Uterus (tissue), 2 donors: ENCODE data around the gene CLSTN2.

Experiments used
- POLR2A ChIP-seq, 2 donors: fragments of 450-650 bp; IDR thresholded peaks; one replicate each; pipeline ENCODE4 v1.6.1; 2016; ENCODE audit warnings: antibody characterized with exemption in 2 of 2, mild to moderate bottlenecking in 1 of 2, moderate library complexity in 1 of 2
- TF ChIP-seq, protein P1 (sequence below), 4 experiments: fragments of 200-600 bp in 2 of 4; fragments of 450-650 bp in 2 of 4; sonication (generic) in 2 of 4; IDR thresholded peaks; one replicate each; pipeline ENCODE4 v1.5.1; 2016 to 2019; ENCODE audit warnings: antibody characterized with exemption in 4 of 4, mild to moderate bottlenecking in 2 of 4, moderate library complexity in 1 of 4

DNA sequence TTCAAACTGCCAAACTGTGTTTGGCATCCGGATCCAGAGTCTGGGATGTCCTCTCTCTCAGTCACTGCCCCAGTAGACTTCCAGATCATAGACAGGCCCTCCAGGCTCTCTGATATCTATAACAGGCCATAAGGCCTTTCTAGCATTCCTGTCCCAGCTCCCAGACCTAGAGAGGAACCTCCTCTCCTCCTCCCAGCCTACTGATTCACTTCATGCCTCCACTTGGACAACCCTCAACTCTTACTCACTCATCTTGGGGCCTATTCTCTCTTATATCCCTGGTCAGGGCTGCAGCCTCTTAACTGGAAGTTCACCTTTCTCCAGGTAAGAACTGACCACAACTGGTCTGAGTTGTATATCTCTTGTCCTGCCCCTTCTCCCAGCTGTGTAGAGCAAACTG, 489.2 kb downstream of the CLSTN2 start:
- TF ChIP-seq, protein P1, sequence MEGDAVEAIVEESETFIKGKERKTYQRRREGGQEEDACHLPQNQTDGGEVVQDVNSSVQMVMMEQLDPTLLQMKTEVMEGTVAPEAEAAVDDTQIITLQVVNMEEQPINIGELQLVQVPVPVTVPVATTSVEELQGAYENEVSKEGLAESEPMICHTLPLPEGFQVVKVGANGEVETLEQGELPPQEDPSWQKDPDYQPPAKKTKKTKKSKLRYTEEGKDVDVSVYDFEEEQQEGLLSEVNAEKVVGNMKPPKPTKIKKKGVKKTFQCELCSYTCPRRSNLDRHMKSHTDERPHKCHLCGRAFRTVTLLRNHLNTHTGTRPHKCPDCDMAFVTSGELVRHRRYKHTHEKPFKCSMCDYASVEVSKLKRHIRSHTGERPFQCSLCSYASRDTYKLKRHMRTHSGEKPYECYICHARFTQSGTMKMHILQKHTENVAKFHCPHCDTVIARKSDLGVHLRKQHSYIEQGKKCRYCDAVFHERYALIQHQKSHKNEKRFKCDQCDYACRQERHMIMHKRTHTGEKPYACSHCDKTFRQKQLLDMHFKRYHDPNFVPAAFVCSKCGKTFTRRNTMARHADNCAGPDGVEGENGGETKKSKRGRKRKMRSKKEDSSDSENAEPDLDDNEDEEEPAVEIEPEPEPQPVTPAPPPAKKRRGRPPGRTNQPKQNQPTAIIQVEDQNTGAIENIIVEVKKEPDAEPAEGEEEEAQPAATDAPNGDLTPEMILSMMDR (IDR thresholded peaks at IDR 0.05) = no peak
- no peak for TF ChIP-seq POLR2A (IDR thresholded peaks at IDR 0.05)
